ENCODE results near the gene SBF2.

SBF2 gene

GRCh38 chr11:10302359-10302743 lies 8.3 kb upstream of the SBF2 start:
- DNase-seq (ENCODE audit: low read depth in 4 of 4, low spot score in 1 of 4), result no peak

- no peak for DNase-seq (ENCODE audit: low read depth in 4 of 4, low spot score in 1 of 4)
Observed at GRCh38 chr11:10301656-10302358, 7.8 kb upstream of the SBF2 start.

GRCh38 chr11:10298342-10298741 lies 4.3 kb upstream of the SBF2 start:
- no peak for DNase-seq (ENCODE audit: low read depth in 4 of 4, low spot score in 1 of 4)

GRCh38 chr11:10295064-10295901 lies 1.3 kb upstream of the SBF2 start:
- DNase-seq (ENCODE audit: low read depth in 4 of 4, low spot score in 1 of 4), result no peak

GRCh38 chr11:10294290-10294953 lies 403 bp upstream of the SBF2 start:
- no peak for DNase-seq (ENCODE audit: low read depth in 4 of 4, low spot score in 1 of 4)

- no peak for DNase-seq (ENCODE audit: low read depth in 4 of 4, low spot score in 1 of 4)
Observed at GRCh38 chr11:10291801-10292638, 2.0 kb downstream of the SBF2 start.

GRCh38 chr11:10289765-10290380 lies 4.1 kb downstream of the SBF2 start:
- DNase-seq (ENCODE audit: low read depth in 4 of 4, low spot score in 1 of 4), result no peak

GRCh38 chr11:10288881-10289764 lies 4.9 kb downstream of the SBF2 start:
- no peak for DNase-seq (ENCODE audit: low read depth in 4 of 4, low spot score in 1 of 4)

GRCh38 chr11:10287766-10288715 lies 6.0 kb downstream of the SBF2 start:
- no peak for DNase-seq (ENCODE audit: low read depth in 4 of 4, low spot score in 1 of 4)

- DNase-seq (ENCODE audit: low read depth in 4 of 4, low spot score in 1 of 4), result no peak
Observed at GRCh38 chr11:10287140-10287539, 6.9 kb downstream of the SBF2 start.

- no peak for DNase-seq (ENCODE audit: low read depth in 4 of 4, low spot score in 1 of 4)
Observed at GRCh38 chr11:10285148-10285802, 8.7 kb downstream of the SBF2 start.

GRCh38 chr11:10283991-10284390 lies 10.0 kb downstream of the SBF2 start:
- no peak for DNase-seq (ENCODE audit: low read depth in 4 of 4, low spot score in 1 of 4)

- DNase-seq (ENCODE audit: low read depth in 4 of 4, low spot score in 1 of 4), result no peak
Observed at GRCh38 chr11:10282117-10282516, 11.9 kb downstream of the SBF2 start.

- DNase-seq (ENCODE audit: low read depth in 4 of 4, low spot score in 1 of 4), result no peak
Observed at GRCh38 chr11:10275714-10276113, 18.3 kb downstream of the SBF2 start.

GRCh38 chr11:10274726-10275125 lies 19.3 kb downstream of the SBF2 start:
- no peak for DNase-seq (ENCODE audit: low read depth in 4 of 4, low spot score in 1 of 4)

- DNase-seq (ENCODE audit: low read depth in 4 of 4, low spot score in 1 of 4), result no peak
Observed at GRCh38 chr11:10273738-10274137, 20.3 kb downstream of the SBF2 start.

- no peak for DNase-seq (ENCODE audit: low read depth in 4 of 4, low spot score in 1 of 4)
Observed at GRCh38 chr11:10272132-10272531, 21.9 kb downstream of the SBF2 start.
